ENCODE measurements around the gene ORAI2.

DNA sequence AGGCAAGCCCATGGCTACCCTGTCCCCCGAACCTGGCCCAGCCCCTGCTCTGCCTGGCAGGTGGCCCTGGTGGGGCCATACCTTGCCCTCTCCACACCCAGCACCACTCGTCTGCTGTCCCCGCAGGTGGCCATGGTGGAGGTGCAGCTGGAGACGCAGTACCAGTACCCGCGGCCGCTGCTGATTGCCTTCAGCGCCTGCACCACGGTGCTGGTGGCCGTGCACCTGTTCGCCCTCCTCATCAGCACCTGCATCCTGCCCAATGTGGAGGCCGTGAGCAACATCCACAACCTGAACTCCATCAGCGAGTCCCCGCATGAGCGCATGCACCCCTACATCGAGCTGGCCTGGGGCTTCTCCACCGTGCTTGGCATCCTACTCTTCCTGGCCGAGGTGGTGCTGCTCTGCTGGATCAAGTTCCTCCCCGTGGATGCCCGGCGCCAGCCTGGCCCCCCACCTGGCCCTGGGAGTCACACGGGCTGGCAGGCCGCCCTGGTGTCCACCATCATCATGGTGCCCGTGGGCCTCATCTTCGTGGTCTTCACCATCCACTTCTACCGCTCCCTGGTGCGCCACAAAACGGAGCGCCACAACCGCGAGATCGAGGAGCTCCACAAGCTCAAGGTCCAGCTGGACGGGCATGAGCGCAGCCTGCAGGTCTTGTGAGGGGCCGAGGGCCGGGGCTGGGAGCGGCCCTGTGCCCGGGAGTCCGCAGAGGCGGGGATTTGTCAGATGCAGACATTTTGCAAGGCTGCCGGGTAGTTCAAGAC is 13.2 kb downstream of the ORAI2 start:
- TF ChIP-seq, protein P1, sequence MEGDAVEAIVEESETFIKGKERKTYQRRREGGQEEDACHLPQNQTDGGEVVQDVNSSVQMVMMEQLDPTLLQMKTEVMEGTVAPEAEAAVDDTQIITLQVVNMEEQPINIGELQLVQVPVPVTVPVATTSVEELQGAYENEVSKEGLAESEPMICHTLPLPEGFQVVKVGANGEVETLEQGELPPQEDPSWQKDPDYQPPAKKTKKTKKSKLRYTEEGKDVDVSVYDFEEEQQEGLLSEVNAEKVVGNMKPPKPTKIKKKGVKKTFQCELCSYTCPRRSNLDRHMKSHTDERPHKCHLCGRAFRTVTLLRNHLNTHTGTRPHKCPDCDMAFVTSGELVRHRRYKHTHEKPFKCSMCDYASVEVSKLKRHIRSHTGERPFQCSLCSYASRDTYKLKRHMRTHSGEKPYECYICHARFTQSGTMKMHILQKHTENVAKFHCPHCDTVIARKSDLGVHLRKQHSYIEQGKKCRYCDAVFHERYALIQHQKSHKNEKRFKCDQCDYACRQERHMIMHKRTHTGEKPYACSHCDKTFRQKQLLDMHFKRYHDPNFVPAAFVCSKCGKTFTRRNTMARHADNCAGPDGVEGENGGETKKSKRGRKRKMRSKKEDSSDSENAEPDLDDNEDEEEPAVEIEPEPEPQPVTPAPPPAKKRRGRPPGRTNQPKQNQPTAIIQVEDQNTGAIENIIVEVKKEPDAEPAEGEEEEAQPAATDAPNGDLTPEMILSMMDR (IDR thresholded peaks at IDR 0.05), result no peak
- TF ChIP-seq EP300 (IDR thresholded peaks at IDR 0.05; ENCODE audit: borderline replicate concordance in 1 of 2, low read depth in 1 of 2, low read length in 1 of 2), result no peak
- no peak for TF ChIP-seq RFX5 (IDR thresholded peaks at IDR 0.05; ENCODE audit: low read length)
- TF ChIP-seq, protein P2, sequence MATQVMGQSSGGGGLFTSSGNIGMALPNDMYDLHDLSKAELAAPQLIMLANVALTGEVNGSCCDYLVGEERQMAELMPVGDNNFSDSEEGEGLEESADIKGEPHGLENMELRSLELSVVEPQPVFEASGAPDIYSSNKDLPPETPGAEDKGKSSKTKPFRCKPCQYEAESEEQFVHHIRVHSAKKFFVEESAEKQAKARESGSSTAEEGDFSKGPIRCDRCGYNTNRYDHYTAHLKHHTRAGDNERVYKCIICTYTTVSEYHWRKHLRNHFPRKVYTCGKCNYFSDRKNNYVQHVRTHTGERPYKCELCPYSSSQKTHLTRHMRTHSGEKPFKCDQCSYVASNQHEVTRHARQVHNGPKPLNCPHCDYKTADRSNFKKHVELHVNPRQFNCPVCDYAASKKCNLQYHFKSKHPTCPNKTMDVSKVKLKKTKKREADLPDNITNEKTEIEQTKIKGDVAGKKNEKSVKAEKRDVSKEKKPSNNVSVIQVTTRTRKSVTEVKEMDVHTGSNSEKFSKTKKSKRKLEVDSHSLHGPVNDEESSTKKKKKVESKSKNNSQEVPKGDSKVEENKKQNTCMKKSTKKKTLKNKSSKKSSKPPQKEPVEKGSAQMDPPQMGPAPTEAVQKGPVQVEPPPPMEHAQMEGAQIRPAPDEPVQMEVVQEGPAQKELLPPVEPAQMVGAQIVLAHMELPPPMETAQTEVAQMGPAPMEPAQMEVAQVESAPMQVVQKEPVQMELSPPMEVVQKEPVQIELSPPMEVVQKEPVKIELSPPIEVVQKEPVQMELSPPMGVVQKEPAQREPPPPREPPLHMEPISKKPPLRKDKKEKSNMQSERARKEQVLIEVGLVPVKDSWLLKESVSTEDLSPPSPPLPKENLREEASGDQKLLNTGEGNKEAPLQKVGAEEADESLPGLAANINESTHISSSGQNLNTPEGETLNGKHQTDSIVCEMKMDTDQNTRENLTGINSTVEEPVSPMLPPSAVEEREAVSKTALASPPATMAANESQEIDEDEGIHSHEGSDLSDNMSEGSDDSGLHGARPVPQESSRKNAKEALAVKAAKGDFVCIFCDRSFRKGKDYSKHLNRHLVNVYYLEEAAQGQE (IDR thresholded peaks at IDR 0.05; ENCODE audit: low read depth, low read length), result no peak
- no peak for TF ChIP-seq TCF12 (IDR thresholded peaks at IDR 0.05)
- TF ChIP-seq RAD21 (IDR thresholded peaks at IDR 0.05; ENCODE audit: low read length), result no peak

Measured in SK-N-SH (cell line).